Heart left ventricle (tissue), 16 donors: Measurements from ENCODE around the gene KCNMA1. TPM values are rescaled to one million over a fixed set of nuclear protein-coding genes. Genes with fewer than 3 reads are reported as not detected.

Experiments used
- ATAC-seq, 4 donors: fragments of 200-7000 bp; cut with Tn5 transposase; one replicate each; pipeline ENCODE4 v1.9.1; 2020 to 2022; ENCODE audit warnings: moderate library complexity in 4 of 4, mild to moderate bottlenecking in 3 of 4, moderate number of reproducible peaks in 1 of 4
- DNase-seq, 5 donors: peaks; one replicate each; pipeline ENCODE4 v3.0.0-alpha.2; 2020
- H3K27ac ChIP-seq, 12 donors: fragments of 200-600 bp; sonication (generic) in 4 of 12; one replicate each; pipeline versions ENCODE4 v1.5.0 to v1.8.0; 2016 to 2022; ENCODE audit warnings: mild to moderate bottlenecking in 2 of 12
- H3K27me3 ChIP-seq, 9 donors: fragments of 200-600 bp; sonication (generic) in 2 of 9; one replicate each; pipeline versions ENCODE4 v1.5.1 to v1.8.0; 2016 to 2022; ENCODE audit warnings: mild to moderate bottlenecking in 3 of 9
- H3K36me3 ChIP-seq, 9 donors: fragments of 200-600 bp; sonication (generic) in 2 of 9; one replicate each; pipeline versions ENCODE4 v1.5.0 to v1.8.0; 2018 to 2022; ENCODE audit warnings: mild to moderate bottlenecking in 2 of 9
- H3K4me1 ChIP-seq, 12 donors: fragments of 200-600 bp; sonication (generic) in 4 of 12; one replicate each; pipeline versions ENCODE4 v1.5.0 to v1.8.0; 2016 to 2022; ENCODE audit warnings: mild to moderate bottlenecking in 3 of 12
- H3K4me3 ChIP-seq, 12 donors: fragments of 200-600 bp; sonication (generic) in 4 of 12; one replicate each; pipeline versions ENCODE4 v1.5.0 to v1.8.0; 2017 to 2022; ENCODE audit warnings: mild to moderate bottlenecking in 9 of 12, moderate library complexity in 4 of 12
- H3K9me3 ChIP-seq, 12 donors: fragments of 200-600 bp; sonication (generic) in 4 of 12; one replicate each; pipeline versions ENCODE4 v1.5.0 to v1.8.0; 2016 to 2022; ENCODE audit warnings: mild to moderate bottlenecking in 1 of 12
- POLR2A ChIP-seq, 2 donors: fragments of 450-650 bp; IDR thresholded peaks; one replicate each; pipeline ENCODE4 v1.6.1; 2017; ENCODE audit warnings: antibody characterized with exemption in 2 of 2, mild to moderate bottlenecking in 2 of 2, moderate library complexity in 2 of 2
- WGBS, 4 donors: extraction: QIAGEN DNeasy Blood & Tissue Kit in 2 of 4; methylation state at CpG; one replicate each; pipeline versions ENCODE4 v1.1.5 to v1.1.7; 2013 to 2018; 5-methylcytosine and 5-hydroxymethylcytosine counted together
- intact Hi-C, 10 donors: fragments of 100-400 bp; cut with DNase I; formaldehyde crosslinking; loops; one replicate each; pipeline versions ENCODE4 v1.11.1 to v1.14.2; 2022
- polyA plus RNA-seq, 2 donors: library from polyadenylated mRNA; stranded (reverse); fragments of 200-250 nt; gene quantifications; one replicate each; pipeline ENCODE4 v1.2.3, GENCODE V29; 2013
- total RNA-seq, 9 donors: library from RNA; depleted of rRNA in 2 of 9; stranded (reverse); fragments of >200 nt in 2 of 9; fragmentation: NEBNext Ultra II Directional in 3 of 9; extraction: Animal tissue kit (Norgen Biotek cat#: 25700) in 3 of 9; gene quantifications; one replicate each; pipeline versions ENCODE4 v1.1.0 to v1.2.4, GENCODE V29; 2016 to 2023
- TF ChIP-seq, protein P1 (sequence below), 12 donors: fragments of 200-600 bp; sonication (generic) in 4 of 12; IDR thresholded peaks; one replicate each; pipeline versions ENCODE4 v1.5.0 to v1.8.0; 2018 to 2022; ENCODE audit warnings: antibody characterized with exemption in 12 of 12, mild to moderate bottlenecking in 5 of 12
- donor health status: ischemic (EF 13 %, LVEDD 7.1; RV severe dilation, severe dysfunction).
- donor health status: healthy with polysubstance abuse.
- donor health status: DM: no; HTN: yes; CAD: no.
- donor health status: DM: no; HTN: no; CAD: no.
- donor health status: ischemic (EF 25% LVEDD 6.9; RV normal size, moderate dysfunction).
- donor health status: ischemic (EF 25% LVEDD 5.7; RV mildly dilated, moderate dysfunction).
- donor health status: healthy.
- donor health status: DM: yes; HTN: yes; CAD: no.
- donor health status: ischemic (EF 35%, LVEDD 5.7; RV mildly dilated, moderate dysfunction).
- donor health status: nonischemic (EF 11% LVEDD 7.7; RV severe dilation, severe dysfunction).
- donor health status: DM: yes; HTN: yes; CAD: no.
- donor health status: PGD.
- donor health status: ischemic (EF 29% LVEDD 5.4; RV normal size, mild dysfunction).
- donor health status: nonischemic (EF 23%, LVEDD 6.1; RV moderate dilation, normal function).

Gene KCNMA1
- total and polyA plus RNA-seq, 11 donors = 0.39 to 8.7 (median 1.7) TPM

DNA sequence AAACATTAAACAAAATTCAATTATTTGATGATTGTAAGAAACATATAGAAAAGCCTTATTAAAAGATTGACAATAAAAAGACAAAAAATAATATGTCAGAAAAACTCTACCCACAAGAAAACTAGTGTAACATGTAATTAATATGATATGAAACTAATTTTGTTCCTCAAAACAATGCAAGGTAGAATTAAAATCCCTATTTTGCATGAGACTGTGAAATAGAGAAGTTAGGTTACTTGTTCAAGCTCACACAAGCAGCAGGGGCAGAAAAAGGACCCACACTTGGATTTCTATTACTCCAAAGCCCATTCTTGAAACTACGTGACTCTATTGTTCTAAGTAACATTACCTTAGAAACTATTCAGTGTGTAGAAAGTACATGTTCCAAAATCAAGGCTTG is 96.4 kb downstream of the KCNMA1 start:
- 89 to 98% (median 95%) methylated on average over 1 of the region's 1 CpG for WGBS, 4 donors
- no peaks in the 10 kb centered on the region for H3K36me3 ChIP-seq
- ATAC-seq = no peak
- no peak for DNase-seq
- no peak overlapping the region for H3K4me3 ChIP-seq
- TF ChIP-seq POLR2A (IDR thresholded peaks at IDR 0.05) = no peak
- TF ChIP-seq, protein P1, sequence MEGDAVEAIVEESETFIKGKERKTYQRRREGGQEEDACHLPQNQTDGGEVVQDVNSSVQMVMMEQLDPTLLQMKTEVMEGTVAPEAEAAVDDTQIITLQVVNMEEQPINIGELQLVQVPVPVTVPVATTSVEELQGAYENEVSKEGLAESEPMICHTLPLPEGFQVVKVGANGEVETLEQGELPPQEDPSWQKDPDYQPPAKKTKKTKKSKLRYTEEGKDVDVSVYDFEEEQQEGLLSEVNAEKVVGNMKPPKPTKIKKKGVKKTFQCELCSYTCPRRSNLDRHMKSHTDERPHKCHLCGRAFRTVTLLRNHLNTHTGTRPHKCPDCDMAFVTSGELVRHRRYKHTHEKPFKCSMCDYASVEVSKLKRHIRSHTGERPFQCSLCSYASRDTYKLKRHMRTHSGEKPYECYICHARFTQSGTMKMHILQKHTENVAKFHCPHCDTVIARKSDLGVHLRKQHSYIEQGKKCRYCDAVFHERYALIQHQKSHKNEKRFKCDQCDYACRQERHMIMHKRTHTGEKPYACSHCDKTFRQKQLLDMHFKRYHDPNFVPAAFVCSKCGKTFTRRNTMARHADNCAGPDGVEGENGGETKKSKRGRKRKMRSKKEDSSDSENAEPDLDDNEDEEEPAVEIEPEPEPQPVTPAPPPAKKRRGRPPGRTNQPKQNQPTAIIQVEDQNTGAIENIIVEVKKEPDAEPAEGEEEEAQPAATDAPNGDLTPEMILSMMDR (IDR thresholded peaks at IDR 0.05) = no peak
- H3K9me3 ChIP-seq = peaks cover 0 to 8% (median 0%) of the 10 kb centered on the region in 12 donors
- intact Hi-C loops = no loop called here
- H3K27ac ChIP-seq = no peak overlapping the region
- peaks cover 0 to 14% (median 0%) of the 10 kb centered on the region in 9 donors for H3K27me3 ChIP-seq
- peaks cover 0 to 8% (median 0%) of the 10 kb centered on the region in 12 donors for H3K4me1 ChIP-seq

DNA sequence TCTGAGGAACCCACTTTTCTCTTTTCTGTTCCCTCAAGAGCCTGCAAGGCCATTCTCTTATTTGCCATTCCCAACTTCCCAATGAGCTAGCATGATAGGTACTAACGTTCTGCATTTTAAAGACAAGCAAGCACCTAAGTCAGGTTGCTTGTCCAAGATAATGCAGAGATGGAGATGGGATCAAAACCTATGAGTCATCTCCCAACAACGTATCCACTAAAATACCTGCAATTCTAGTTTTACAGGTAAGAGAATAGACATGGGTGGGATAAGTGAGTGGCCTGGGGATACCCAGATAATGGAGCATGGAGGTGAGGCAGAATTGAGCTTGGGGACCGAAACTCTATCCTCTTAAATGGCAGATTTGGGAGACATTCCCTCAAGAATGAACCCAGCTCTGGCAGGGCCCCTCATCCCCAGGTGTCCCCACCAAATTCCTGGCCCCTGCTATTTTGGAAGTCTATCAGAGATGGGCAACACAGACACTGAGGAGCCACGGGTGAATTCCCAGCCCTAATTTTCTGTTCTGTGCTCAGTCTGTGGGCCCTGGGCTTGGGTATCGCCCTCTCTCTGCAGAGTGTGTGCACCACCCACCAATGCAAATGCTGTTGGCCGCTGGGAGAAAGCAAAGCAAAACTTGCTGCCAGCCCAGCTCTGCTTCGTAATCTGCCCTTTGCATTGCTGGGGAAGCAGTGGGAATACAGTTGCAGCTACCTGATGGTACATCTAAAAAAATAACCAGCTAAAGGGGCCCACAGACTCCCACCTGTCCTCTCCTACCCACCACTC is 98.3 kb downstream of the KCNMA1 start:
- intact Hi-C loops = no loop called here
- no peak for TF ChIP-seq POLR2A (IDR thresholded peaks at IDR 0.05)
- TF ChIP-seq, protein P1 (IDR thresholded peaks at IDR 0.05) = no peak
- Histone ChIP-seq H3K4me1 (peaks cover 0 to 8% (median 0%) of the 10 kb centered on the region in 12 donors), H3K4me3 (no peak overlapping the region), H3K36me3 (no peaks in the 10 kb centered on the region), H3K27ac (peak overlapping the region in 1 of 12 donors; percentile 52), H3K9me3 (peaks cover 0 to 8% (median 0%) of the 10 kb centered on the region in 12 donors), H3K27me3 (peaks cover 0 to 21% (median 0%) of the 10 kb centered on the region in 9 donors)
- WGBS, 4 donors = 61 to 69% (median 65%) methylated on average over 7 of the region's 7 CpGs
- ATAC-seq (no peak), DNase-seq (no peak)

DNA sequence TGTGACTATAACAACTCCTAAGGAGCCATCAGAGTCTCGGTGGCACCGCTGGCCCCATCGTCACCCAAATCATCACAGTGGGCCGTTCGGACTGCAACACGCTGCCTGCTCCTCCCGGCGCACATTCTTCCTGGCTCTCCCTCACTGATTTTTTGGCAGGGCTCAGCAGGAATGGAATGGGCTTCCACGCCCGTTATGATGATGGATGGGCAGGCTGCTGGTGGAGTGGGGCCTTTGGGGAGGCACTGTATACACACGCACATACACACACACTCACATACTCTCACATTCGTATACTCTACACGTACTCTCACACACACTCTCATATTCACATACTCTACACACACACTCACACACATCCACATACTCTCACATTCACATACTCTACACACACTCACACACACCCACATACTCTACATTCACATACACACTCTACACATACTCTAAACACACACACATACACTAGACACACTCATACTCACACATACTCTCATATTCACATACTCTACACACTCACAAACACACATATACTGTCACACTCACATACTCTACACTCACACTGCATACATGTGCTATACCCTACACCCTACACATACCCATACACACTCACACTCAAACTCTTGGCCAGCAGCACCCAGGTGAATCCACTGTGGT is 99.8 kb downstream of the KCNMA1 start:
- intact Hi-C loops = no loop called here
- no peak for TF ChIP-seq POLR2A (IDR thresholded peaks at IDR 0.05)
- Histone ChIP-seq H3K4me3 (no peak overlapping the region), H3K27ac (peak overlapping the region in 1 of 12 donors; percentile 52), H3K9me3 (peaks cover 0 to 7% (median 0%) of the 10 kb centered on the region in 12 donors), H3K4me1 (peaks cover 0 to 10% (median 0%) of the 10 kb centered on the region in 12 donors), H3K27me3 (peaks cover 0 to 23% (median 0%) of the 10 kb centered on the region in 9 donors), H3K36me3 (no peaks in the 10 kb centered on the region)
- 75 to 89% (median 78%) methylated on average over 13 of the region's 13 CpGs for whole genome bisulfite sequencing, 4 donors
- DNase-seq (no peak), ATAC-seq (peak in 1 of 4 donors; percentile 29)

DNA sequence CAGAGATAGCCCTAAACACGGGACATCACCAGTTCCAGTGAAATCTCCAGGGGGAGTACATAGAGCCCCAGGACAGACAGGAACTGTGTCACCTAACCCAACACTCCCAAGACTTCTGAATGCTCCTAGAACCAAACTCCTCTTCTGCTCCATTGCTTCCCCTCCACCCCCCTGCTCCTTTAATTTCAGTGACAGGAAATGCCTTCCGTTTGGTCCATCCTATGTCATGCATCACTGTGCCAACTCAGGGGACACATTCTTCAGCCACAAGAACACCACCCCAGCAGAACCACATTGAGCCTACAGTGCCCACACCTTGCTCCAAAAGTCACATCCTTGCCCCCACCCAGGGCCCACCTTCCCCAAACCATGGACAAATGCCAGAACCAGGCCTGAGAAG is 100.5 kb downstream of the KCNMA1 start:
- DNase-seq (no peak), ATAC-seq (no peak)
- peaks cover 0 to 14% (median 0%) of the 10 kb centered on the region in 12 donors for H3K4me1 ChIP-seq
- no peaks in the 10 kb centered on the region for H3K36me3 ChIP-seq
- H3K4me3 ChIP-seq = no peak overlapping the region
- TF ChIP-seq POLR2A (IDR thresholded peaks at IDR 0.05) = no peak
- TF ChIP-seq, protein P1 (IDR thresholded peaks at IDR 0.05) = no peak
- H3K27me3 ChIP-seq = peaks cover 0 to 23% (median 0%) of the 10 kb centered on the region in 9 donors
- H3K9me3 ChIP-seq = peaks cover 0 to 7% (median 0%) of the 10 kb centered on the region in 12 donors
- H3K27ac ChIP-seq = peak overlapping the region in 1 of 12 donors; percentile 52
- intact Hi-C loops = no loop called here
- 48 to 65% (median 52%) methylated on average over 2 of the region's 2 CpGs for WGBS, 4 donors
